ENCODE data around the gene ABHD17C. TPM values are rescaled to one million over a fixed set of nuclear protein-coding genes. Genes with fewer than 3 reads are reported as not detected.

Gene ABHD17C
- total RNA-seq, 1 donor from 2014 or later, result 12.5 TPM

- Histone ChIP-seq H3K4me1 (peaks cover 36% of the 10 kb centered on the region), H3K36me3 (no peaks in the 10 kb centered on the region), H3K9me3 (no peaks in the 10 kb centered on the region), H3K4me3 (peak overlapping the region; percentile 46 to 49), H3K27me3 (no peaks in the 10 kb centered on the region), H3K27ac (no peak overlapping the region)
- DNase-seq (ENCODE audit: extremely low spot score in 2 of 2), result no peak
- intact Hi-C loops (cut with DNase I), result no loop called here
- TF ChIP-seq POLR2A (IDR thresholded peaks at IDR 0.05) (no peak), POLR2AphosphoS5 (IDR thresholded peaks at IDR 0.05; ENCODE audit: insufficient read depth in 1 of 2, low read depth in 1 of 2) (no peak), CTCF (IDR thresholded peaks at IDR 0.05) (no peak)
Observed at GRCh38 chr15:80780416-80781221, 85.5 kb downstream of the ABHD17C start.

DNA sequence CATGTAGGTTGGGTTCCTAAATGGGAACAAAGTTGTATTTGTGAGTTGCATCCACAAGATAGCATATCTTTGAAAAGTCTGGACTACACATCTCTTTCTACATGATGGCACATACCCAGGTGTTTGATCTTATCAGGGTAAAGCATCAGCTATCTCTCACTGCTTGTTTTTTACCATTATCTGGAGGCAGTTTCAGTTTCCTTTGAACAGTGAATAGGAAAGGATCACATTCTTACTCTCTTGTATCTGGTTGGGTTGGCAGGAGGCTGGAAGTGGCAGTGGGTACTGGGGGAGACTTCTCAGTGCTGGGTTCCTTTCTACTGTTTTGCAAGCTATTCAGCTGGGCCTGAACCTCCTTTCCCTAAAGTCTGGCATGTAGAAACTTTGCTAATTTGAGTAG is 88.2 kb downstream of the ABHD17C start:
- H3K27ac ChIP-seq, result no peak overlapping the region
- H3K36me3 ChIP-seq, result no peaks in the 10 kb centered on the region
- no peaks in the 10 kb centered on the region for H3K9me3 ChIP-seq
- no peaks in the 10 kb centered on the region for H3K27me3 ChIP-seq
- intact Hi-C loops (cut with DNase I), result no loop called here
- no peak overlapping the region for H3K4me3 ChIP-seq
- TF ChIP-seq POLR2AphosphoS5 (IDR thresholded peaks at IDR 0.05; ENCODE audit: insufficient read depth in 1 of 2, low read depth in 1 of 2), result no peak
- no peak for TF ChIP-seq POLR2A (IDR thresholded peaks at IDR 0.05)
- TF ChIP-seq CTCF (IDR thresholded peaks at IDR 0.05), result no peak
- DNase-seq (ENCODE audit: extremely low spot score in 2 of 2), result no peak
- H3K4me1 ChIP-seq, result peaks cover 25% of the 10 kb centered on the region

DNA sequence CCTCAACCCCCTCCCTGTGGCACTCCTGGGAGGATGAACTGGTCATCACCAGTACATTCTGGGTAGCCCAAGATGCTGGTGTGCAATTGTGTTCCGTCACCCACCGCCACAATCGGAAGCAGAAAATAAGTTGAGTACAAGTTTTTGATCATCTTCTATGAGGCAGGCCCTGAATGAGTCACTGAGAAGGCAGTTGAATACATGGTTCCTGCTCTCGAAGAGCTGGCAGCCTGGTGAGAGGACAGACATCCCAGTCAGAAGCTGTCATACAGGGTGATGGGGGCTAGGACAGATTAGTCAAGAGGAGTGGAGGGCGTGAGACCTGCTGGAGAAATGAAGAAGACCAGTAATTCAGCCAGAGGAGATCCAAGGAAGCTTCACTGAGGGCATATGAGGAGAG is 90.2 kb downstream of the ABHD17C start:
- Histone ChIP-seq H3K27me3 (no peaks in the 10 kb centered on the region), H3K36me3 (no peaks in the 10 kb centered on the region), H3K4me1 (peaks cover 5% of the 10 kb centered on the region), H3K27ac (no peak overlapping the region), H3K4me3 (no peak overlapping the region), H3K9me3 (no peaks in the 10 kb centered on the region)
- intact Hi-C loops (cut with DNase I), result no loop called here
- TF ChIP-seq POLR2AphosphoS5 (IDR thresholded peaks at IDR 0.05; ENCODE audit: insufficient read depth in 1 of 2, low read depth in 1 of 2) (no peak), CTCF (IDR thresholded peaks at IDR 0.05) (no peak), POLR2A (IDR thresholded peaks at IDR 0.05) (no peak)
- DNase-seq (ENCODE audit: extremely low spot score in 2 of 2), result no peak

DNA sequence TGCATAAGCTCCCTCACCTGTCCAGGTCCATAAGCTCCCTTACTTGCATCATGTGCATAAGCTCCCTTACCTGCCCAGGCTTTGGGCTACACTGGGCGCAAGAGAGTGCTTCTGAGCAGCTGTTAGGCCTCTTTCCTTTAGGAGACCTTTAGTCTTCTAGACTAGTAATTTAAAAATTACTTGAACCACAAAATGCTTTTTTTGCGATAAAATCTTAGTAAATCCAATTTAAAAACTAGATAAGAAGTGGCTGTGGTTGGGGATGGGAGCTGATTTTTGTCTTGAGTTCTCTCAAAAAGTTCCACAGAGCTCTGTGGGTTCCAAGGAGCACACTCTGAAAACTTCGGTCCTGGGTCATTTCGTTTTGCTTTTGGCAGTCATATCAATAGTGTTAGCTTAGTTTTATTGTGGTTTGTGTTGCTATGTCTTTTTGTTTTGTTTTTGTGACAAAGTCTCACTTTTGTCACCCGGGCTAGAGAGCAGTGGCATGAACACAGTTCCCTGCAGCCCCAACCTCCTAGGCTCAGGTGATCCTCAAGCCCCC is 90.8 kb downstream of the ABHD17C start:
- Histone ChIP-seq H3K4me3 (no peak overlapping the region), H3K36me3 (no peaks in the 10 kb centered on the region), H3K4me1 (no peaks in the 10 kb centered on the region), H3K9me3 (no peaks in the 10 kb centered on the region), H3K27me3 (no peaks in the 10 kb centered on the region), H3K27ac (no peak overlapping the region)
- TF ChIP-seq POLR2AphosphoS5 (IDR thresholded peaks at IDR 0.05; ENCODE audit: insufficient read depth in 1 of 2, low read depth in 1 of 2), result no peak
- no peak for TF ChIP-seq POLR2A (IDR thresholded peaks at IDR 0.05)
- no peak for TF ChIP-seq CTCF (IDR thresholded peaks at IDR 0.05)
- DNase-seq (ENCODE audit: extremely low spot score in 2 of 2), result no peak
- intact Hi-C loops (cut with DNase I), result no loop called here

DNA sequence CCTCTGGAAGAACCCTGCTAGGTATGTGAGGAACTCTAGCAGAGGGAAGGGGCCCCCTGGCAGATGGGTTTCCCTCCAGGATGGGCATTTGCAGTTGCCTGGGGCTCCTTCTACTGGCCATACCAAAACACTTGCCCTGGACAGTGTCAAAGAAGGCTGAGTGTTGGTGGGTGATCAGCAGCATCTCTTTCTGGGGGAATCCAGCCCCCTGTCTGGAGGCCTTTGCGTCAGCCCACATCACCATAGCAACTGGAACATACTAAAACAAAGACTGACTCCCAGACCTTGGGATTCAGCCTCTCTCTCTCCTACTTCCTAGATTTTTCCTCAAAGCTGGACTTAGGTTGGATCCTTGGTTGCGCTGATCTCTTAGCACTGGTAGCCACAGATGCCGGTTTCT is 92.2 kb downstream of the ABHD17C start:
- no peak for DNase-seq (ENCODE audit: extremely low spot score in 2 of 2)
- no peaks in the 10 kb centered on the region for H3K27me3 ChIP-seq
- TF ChIP-seq CTCF (IDR thresholded peaks at IDR 0.05) (no peak), POLR2A (IDR thresholded peaks at IDR 0.05) (no peak), POLR2AphosphoS5 (IDR thresholded peaks at IDR 0.05; ENCODE audit: insufficient read depth in 1 of 2, low read depth in 1 of 2) (no peak)
- H3K36me3 ChIP-seq, result no peaks in the 10 kb centered on the region
- H3K4me1 ChIP-seq, result no peaks in the 10 kb centered on the region
- no peak overlapping the region for H3K4me3 ChIP-seq
- no peak overlapping the region for H3K27ac ChIP-seq
- H3K9me3 ChIP-seq, result no peaks in the 10 kb centered on the region
- intact Hi-C loops (cut with DNase I), result no loop called here

All from vagina (tissue), 2 donors.